ENCODE measurements around the gene WDR31. TPM values are rescaled to one million over a fixed set of nuclear protein-coding genes. Genes with fewer than 3 reads are reported as not detected.
"Not testable (repeated sequence)": the region's sequence is repeated elsewhere in the genome, so short reads cannot be mapped to it uniquely, and the experiment has no call there.

The WDR31 gene
- total RNA-seq, 2 donors from 2014 or later, result 2.4 to 5.4 TPM

- no peaks in the 10 kb centered on the region for H3K4me1 ChIP-seq (ENCODE audit: control insufficient read depth in 1 of 2, low read depth in 2 of 2)
- no peaks in the 10 kb centered on the region for H3K27me3 ChIP-seq (replicated peaks; ENCODE audit: insufficient read depth)
- TF ChIP-seq CTCF (IDR thresholded peaks at IDR 0.05), result no peak
- H3K4me3 ChIP-seq, result no peak overlapping the region
- no peaks in the 10 kb centered on the region for H3K9me3 ChIP-seq
- no peak overlapping the region for H3K27ac ChIP-seq
- H3K36me3 ChIP-seq, result no peaks in the 10 kb centered on the region
- no peak for ATAC-seq (ENCODE audit: insufficient number of reproducible peaks, low FRiP score, low read depth)
- DNase-seq (ENCODE audit: low spot score), result no peak
These were observed 40.2 kb downstream of the WDR31 start for GRCh38 chr9:113299800-113300292.

DNA sequence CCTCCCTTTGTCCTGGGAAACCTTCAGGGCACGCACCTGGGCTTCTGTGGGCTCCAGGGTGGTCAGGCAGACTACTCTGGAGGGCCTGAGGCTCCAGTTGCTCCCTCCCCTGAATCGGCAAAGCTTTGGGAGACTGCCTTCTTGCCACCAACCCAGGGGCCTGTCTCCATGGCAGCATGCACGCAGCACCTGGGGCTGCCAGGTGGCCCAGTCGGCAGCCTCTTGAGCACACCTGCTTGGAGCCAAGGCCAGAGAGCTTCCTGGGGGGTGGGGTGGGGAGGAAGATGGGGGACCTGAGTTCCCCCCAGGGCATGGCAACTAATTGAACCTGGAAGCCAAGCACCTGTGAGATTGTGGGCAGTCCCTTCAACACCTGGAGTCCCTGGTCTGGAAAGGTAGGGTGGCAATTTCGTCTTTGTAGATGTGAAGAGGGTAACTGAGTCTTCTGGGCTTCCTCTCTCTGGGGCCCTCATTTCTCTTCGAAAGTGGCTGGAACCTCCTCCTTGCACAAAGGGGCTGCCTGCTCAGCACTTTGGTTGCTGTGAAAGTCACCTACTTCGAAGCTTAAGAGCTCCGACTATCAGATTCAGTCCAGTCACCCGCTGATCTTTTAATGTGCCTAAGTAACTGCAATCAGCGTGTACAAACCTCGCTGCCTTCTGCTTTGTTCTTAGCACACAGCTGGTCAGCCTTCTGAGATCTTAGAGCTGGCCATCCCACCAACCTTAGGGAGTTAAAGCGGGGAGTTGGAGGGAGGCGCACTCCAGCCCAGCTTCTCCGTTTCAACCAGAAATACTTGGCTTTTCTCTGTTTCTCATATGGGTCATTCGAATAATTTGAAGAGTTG, 40.9 kb downstream of the WDR31 start:
- no peak for DNase-seq (ENCODE audit: low spot score)
- Histone ChIP-seq H3K9me3 (no peaks in the 10 kb centered on the region), H3K27me3 (replicated peaks; ENCODE audit: insufficient read depth) (no peaks in the 10 kb centered on the region), H3K36me3 (no peaks in the 10 kb centered on the region), H3K4me1 (ENCODE audit: control insufficient read depth in 1 of 2, low read depth in 2 of 2) (no peaks in the 10 kb centered on the region), H3K27ac (no peak overlapping the region), H3K4me3 (no peak overlapping the region)
- ATAC-seq (ENCODE audit: insufficient number of reproducible peaks, low FRiP score, low read depth), result no peak
- TF ChIP-seq CTCF (IDR thresholded peaks at IDR 0.05), result no peak

DNA sequence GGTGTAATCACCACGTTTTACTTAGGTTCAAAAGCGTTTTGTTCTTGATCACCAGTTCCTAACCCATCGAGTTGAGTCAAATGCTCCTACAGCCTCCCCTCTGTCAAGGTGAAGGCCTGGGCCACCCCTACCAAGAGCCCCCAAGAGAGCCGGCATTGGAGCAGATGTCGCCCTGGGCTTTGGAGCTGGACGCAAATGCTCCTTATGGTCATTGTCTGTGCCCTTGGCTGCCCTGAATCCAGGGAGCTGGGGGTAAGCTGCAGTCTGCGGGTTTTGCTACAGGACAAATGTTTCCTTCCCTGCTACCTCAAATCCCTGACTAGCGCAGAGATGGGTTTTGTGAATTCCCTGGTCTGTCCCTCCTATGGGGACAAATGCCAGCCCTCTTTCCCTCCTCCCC, 41.8 kb downstream of the WDR31 start:
- Histone ChIP-seq H3K9me3 (no peaks in the 10 kb centered on the region), H3K27ac (no peak overlapping the region), H3K4me1 (ENCODE audit: control insufficient read depth in 1 of 2, low read depth in 2 of 2) (no peaks in the 10 kb centered on the region), H3K27me3 (replicated peaks; ENCODE audit: insufficient read depth) (no peaks in the 10 kb centered on the region), H3K36me3 (no peaks in the 10 kb centered on the region), H3K4me3 (no peak overlapping the region)
- TF ChIP-seq CTCF (IDR thresholded peaks at IDR 0.05), result no peak
- ATAC-seq (ENCODE audit: insufficient number of reproducible peaks, low FRiP score, low read depth) (no peak), DNase-seq (ENCODE audit: low spot score) (no peak)

DNA sequence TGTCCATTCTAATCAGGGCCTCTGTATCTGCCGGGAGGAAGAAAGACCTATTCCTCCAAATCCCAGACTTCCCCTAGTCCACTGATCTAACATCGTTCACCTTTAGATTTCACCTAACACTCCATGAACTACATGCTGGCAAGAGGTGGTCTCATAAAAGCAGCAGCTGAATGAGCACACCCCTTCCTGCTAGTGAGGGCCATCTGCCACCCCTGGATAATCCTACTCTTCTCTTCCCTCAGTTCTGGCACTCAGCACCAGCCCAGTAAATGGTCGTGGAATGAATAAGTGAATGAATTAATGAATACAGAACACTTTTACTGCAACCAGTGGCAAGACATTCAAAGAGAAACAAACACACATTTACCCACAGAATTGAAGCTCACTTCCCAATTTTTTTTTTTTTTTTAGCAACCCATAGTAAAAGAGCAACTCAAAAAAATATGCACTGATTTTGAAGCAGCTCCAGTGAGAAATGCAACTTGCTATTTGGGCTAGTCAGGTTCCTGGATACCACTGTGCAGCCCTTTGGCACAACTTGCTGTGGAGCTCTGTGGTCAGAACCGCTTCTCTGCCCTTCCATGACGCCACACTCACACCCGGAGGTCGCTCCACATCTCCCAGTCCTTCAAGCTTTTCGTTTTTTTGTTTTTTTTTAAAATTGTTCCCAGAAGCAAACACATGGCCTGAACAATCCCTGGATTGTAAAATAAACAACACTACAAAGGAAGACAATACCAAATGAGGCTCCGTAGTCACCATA, 43.1 kb downstream of the WDR31 start:
- ATAC-seq (ENCODE audit: insufficient number of reproducible peaks, low FRiP score, low read depth) (no peak), DNase-seq (ENCODE audit: low spot score) (no peak)
- H3K4me1 ChIP-seq (ENCODE audit: control insufficient read depth in 1 of 2, low read depth in 2 of 2), result no peaks in the 10 kb centered on the region
- H3K9me3 ChIP-seq, result no peaks in the 10 kb centered on the region
- TF ChIP-seq CTCF (IDR thresholded peaks at IDR 0.05), result no peak
- H3K36me3 ChIP-seq, result peaks cover 6% of the 10 kb centered on the region
- H3K4me3 ChIP-seq, result no peak overlapping the region
- H3K27me3 ChIP-seq (replicated peaks; ENCODE audit: insufficient read depth), result no peaks in the 10 kb centered on the region
- H3K27ac ChIP-seq, result no peak overlapping the region

- H3K9me3 ChIP-seq; H3K27me3 ChIP-seq (replicated peaks; ENCODE audit: insufficient read depth); H3K4me1 ChIP-seq (ENCODE audit: control insufficient read depth in 1 of 2, low read depth in 2 of 2); H3K4me3 ChIP-seq; DNase-seq (ENCODE audit: low spot score); ATAC-seq (ENCODE audit: insufficient number of reproducible peaks, low FRiP score, low read depth); H3K27ac ChIP-seq: not testable (repeated sequence)
- peaks cover 14% of the 10 kb centered on the region for H3K36me3 ChIP-seq
These were observed 43.8 kb downstream of the WDR31 start for GRCh38 chr9:113296247-113296646.

All from thoracic aorta (tissue), 2 donors.